GM12874 (cell line): ENCODE results near the gene KIAA1958.

ENCODE experiments used
- CTCF ChIP-seq: IDR thresholded peaks from 2 replicates; pipeline ENCODE4 v1.5.1; 2011; ENCODE audit warnings: low read depth, mild to moderate bottlenecking, control low read depth, low read length, moderate library complexity; ENCODE audit not compliant: insufficient read depth

Gene KIAA1958

GRCh38 chr9:112556497-112557442 lies 70.1 kb downstream of the KIAA1958 start:
- no peak for TF ChIP-seq CTCF

- TF ChIP-seq CTCF = no peak
Measured at GRCh38 chr9:112558476-112558875, 71.8 kb downstream of the KIAA1958 start.

- TF ChIP-seq CTCF = no peak
Measured at GRCh38 chr9:112558978-112559377, 72.4 kb downstream of the KIAA1958 start.

- no peak for TF ChIP-seq CTCF
Measured at GRCh38 chr9:112559629-112560413, 73.2 kb downstream of the KIAA1958 start.

GRCh38 chr9:112562235-112562958 lies 75.8 kb downstream of the KIAA1958 start:
- no peak for TF ChIP-seq CTCF

- no peak for TF ChIP-seq CTCF
Measured at GRCh38 chr9:112569186-112569585, 82.6 kb downstream of the KIAA1958 start.
